ENCODE data around the gene SH3RF3. TPM values are rescaled to one million over a fixed set of nuclear protein-coding genes. Genes with fewer than 3 reads are reported as not detected.

Gene SH3RF3
- total RNA-seq, 1 experiment from 2014 or later, result 0.98 TPM

DNA sequence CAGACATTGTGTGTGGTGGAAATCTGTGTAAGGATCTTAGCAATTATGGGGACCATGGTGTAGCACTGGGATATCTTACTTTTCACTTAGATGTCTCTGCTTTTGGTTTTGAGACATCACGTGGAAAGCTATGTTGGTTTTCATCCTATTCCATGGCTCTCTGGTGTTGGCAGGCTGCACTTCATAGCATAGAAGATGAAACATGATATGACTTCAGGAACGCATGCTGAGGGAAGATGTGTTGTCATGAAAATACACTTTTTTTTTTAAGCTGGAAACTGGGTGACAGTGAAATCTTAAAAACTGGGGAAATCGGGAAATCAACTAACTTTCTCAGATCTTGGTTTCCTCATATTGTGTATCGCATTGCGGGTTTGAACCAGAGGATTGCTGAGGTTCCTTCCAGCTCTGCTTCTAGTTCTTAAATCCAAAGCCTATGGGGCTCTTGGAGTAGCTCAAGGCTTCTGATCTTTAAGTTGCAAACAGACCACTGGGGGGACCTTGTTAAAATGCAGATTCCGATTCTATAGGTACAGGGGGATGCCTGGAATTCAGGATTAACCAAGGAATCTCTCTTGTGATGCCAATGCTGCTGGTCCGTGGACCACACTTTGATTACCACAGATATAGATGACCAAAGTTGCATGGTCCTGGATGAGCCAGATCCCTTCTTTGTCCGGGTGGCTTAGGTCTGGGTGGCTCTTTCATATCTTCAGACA is 160.7 kb downstream of the SH3RF3 start:
- H3K4me1 Mint-ChIP-seq (ENCODE audit: low read depth, unreplicated experiment), result no peaks in the 10 kb centered on the region
- H3K9me3 ChIP-seq, result no peaks in the 10 kb centered on the region
- H3K4me3 Mint-ChIP-seq (ENCODE audit: unreplicated experiment), result no peak overlapping the region
- POLR2A ChIA-PET, result no interaction called here
- CTCF ChIA-PET, result interaction anchor here (0.6 kb wide), 1 partner anchor 124 kb away, joined by 4 read pairs; no protein-coding TSS in a partner anchor
- H3K4me1 ChIP-seq, result no peaks in the 10 kb centered on the region
- peaks cover 13% of the 10 kb centered on the region for H3K27me3 Mint-ChIP-seq (ENCODE audit: insufficient read depth, unreplicated experiment)
- no peaks in the 10 kb centered on the region for H3K36me3 ChIP-seq (ENCODE audit: control insufficient read depth, insufficient read depth, low read length)
- H3K4me3 ChIP-seq (ENCODE audit: low read depth, low read length), result no peak overlapping the region
- no peak for DNase-seq
- no TSS peak for BruUV-seq (replicated peaks)
- no peak overlapping the region for H3K27ac Mint-ChIP-seq (ENCODE audit: unreplicated experiment)
- H3K9me3 Mint-ChIP-seq (ENCODE audit: unreplicated experiment), result no peaks in the 10 kb centered on the region
- peaks cover 1% of the 10 kb centered on the region for H3K27me3 ChIP-seq (replicated peaks; ENCODE audit: control insufficient read depth, insufficient read depth, low read length)
- TF ChIP-seq, protein P1, sequence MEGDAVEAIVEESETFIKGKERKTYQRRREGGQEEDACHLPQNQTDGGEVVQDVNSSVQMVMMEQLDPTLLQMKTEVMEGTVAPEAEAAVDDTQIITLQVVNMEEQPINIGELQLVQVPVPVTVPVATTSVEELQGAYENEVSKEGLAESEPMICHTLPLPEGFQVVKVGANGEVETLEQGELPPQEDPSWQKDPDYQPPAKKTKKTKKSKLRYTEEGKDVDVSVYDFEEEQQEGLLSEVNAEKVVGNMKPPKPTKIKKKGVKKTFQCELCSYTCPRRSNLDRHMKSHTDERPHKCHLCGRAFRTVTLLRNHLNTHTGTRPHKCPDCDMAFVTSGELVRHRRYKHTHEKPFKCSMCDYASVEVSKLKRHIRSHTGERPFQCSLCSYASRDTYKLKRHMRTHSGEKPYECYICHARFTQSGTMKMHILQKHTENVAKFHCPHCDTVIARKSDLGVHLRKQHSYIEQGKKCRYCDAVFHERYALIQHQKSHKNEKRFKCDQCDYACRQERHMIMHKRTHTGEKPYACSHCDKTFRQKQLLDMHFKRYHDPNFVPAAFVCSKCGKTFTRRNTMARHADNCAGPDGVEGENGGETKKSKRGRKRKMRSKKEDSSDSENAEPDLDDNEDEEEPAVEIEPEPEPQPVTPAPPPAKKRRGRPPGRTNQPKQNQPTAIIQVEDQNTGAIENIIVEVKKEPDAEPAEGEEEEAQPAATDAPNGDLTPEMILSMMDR (IDR thresholded peaks at IDR 0.05; ENCODE audit: insufficient read depth in 1 of 2, low read depth in 1 of 2, low read length in 1 of 2, severe bottlenecking in 1 of 2, unreplicated experiment in 1 of 2), result no peak
- intact Hi-C loops (cut with micrococcal nuclease; ENCODE audit: unreplicated experiment), result no loop called here
- no peaks in the 10 kb centered on the region for H3K36me3 Mint-ChIP-seq (ENCODE audit: insufficient read depth, unreplicated experiment)

DNA sequence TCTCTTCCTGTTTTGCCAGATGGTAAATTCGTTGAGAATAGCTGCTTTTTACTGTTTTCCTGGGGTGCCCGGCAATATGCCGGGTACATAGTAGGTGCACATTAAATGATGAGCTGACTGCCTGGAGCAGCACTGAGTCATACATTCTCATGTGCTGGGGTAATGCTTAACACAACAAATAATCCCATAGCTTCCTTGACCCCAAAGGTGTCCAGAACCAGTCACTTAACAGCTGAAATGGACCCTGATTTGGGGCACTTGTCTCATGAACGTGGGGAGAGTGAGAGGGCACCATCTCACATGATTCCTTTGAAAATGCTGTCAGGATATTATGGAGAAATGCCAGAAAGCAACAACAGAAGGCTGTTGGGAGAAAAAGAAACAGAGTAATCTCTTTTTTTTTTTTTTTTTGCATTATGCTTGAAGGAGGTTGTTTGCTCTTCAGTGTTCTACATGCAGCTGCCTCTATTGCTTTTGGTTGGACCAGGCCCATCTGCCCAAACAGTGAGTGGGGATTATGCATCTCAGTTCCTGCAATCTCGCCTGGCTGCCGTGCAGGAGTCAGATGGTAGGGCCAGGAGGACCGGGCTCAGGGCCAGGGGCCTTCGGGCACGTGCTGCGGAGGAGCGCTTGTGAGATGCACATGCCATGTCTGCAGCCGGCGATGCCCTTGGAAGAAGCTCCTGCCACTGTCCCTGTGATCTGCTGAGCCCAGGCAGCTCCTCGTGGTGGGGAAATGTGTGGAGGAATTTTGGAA is 162.1 kb downstream of the SH3RF3 start:
- Histone ChIP-seq H3K4me3 (ENCODE audit: low read depth, low read length) (no peak overlapping the region), H3K27me3 (replicated peaks; ENCODE audit: control insufficient read depth, insufficient read depth, low read length) (peaks cover 1% of the 10 kb centered on the region), H3K4me1 (no peaks in the 10 kb centered on the region), H3K36me3 (ENCODE audit: control insufficient read depth, insufficient read depth, low read length) (no peaks in the 10 kb centered on the region), H3K9me3 (no peaks in the 10 kb centered on the region)
- TF ChIP-seq, protein P1 (IDR thresholded peaks at IDR 0.05; ENCODE audit: insufficient read depth in 1 of 2, low read depth in 1 of 2, low read length in 1 of 2, severe bottlenecking in 1 of 2, unreplicated experiment in 1 of 2), result no peak
- ChIA-PET POLR2A (no interaction called here), CTCF (no interaction called here)
- DNase-seq, result no peak
- H3K36me3 Mint-ChIP-seq (ENCODE audit: insufficient read depth, unreplicated experiment), result no peaks in the 10 kb centered on the region
- peaks cover 13% of the 10 kb centered on the region for H3K27me3 Mint-ChIP-seq (ENCODE audit: insufficient read depth, unreplicated experiment)
- no peak overlapping the region for H3K27ac Mint-ChIP-seq (ENCODE audit: unreplicated experiment)
- H3K9me3 Mint-ChIP-seq (ENCODE audit: unreplicated experiment), result no peaks in the 10 kb centered on the region
- BruUV-seq (replicated peaks), result no TSS peak
- H3K4me1 Mint-ChIP-seq (ENCODE audit: low read depth, unreplicated experiment), result no peaks in the 10 kb centered on the region
- no peak overlapping the region for H3K4me3 Mint-ChIP-seq (ENCODE audit: unreplicated experiment)
- intact Hi-C loops (cut with micrococcal nuclease; ENCODE audit: unreplicated experiment), result no loop called here

DNA sequence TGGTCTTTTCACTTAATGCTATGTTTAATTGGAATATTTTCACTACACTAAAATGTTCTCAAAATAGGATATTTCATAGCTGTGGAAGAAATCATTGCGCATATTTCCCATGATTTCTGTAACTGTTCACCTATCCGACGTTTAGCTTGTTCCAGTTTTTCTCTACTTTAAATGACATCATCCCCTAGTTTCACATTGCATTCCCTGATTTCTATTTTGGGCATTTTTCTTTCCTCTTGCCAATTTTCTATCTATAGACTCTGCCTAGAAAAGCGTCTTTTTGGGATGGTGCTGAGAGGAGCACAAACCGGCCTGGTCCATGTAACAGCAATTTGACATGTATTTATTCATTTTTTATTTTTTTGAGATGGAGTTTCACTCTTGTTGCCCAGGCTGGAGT is 163.4 kb downstream of the SH3RF3 start:
- no peak overlapping the region for H3K4me3 Mint-ChIP-seq (ENCODE audit: unreplicated experiment)
- TF ChIP-seq, protein P1 (IDR thresholded peaks at IDR 0.05; ENCODE audit: insufficient read depth in 1 of 2, low read depth in 1 of 2, low read length in 1 of 2, severe bottlenecking in 1 of 2, unreplicated experiment in 1 of 2), result no peak
- no peaks in the 10 kb centered on the region for H3K36me3 Mint-ChIP-seq (ENCODE audit: insufficient read depth, unreplicated experiment)
- H3K27me3 ChIP-seq (replicated peaks; ENCODE audit: control insufficient read depth, insufficient read depth, low read length), result peaks cover 1% of the 10 kb centered on the region
- H3K36me3 ChIP-seq (ENCODE audit: control insufficient read depth, insufficient read depth, low read length), result no peaks in the 10 kb centered on the region
- CTCF ChIA-PET, result no interaction called here
- H3K4me1 Mint-ChIP-seq (ENCODE audit: low read depth, unreplicated experiment), result no peaks in the 10 kb centered on the region
- POLR2A ChIA-PET, result no interaction called here
- BruUV-seq (replicated peaks), result no TSS peak
- no peak overlapping the region for H3K27ac Mint-ChIP-seq (ENCODE audit: unreplicated experiment)
- H3K27me3 Mint-ChIP-seq (ENCODE audit: insufficient read depth, unreplicated experiment), result peaks cover 13% of the 10 kb centered on the region
- no peaks in the 10 kb centered on the region for H3K4me1 ChIP-seq
- no peak for DNase-seq
- H3K4me3 ChIP-seq (ENCODE audit: low read depth, low read length), result no peak overlapping the region
- intact Hi-C loops (cut with micrococcal nuclease; ENCODE audit: unreplicated experiment), result no loop called here
- no peaks in the 10 kb centered on the region for H3K9me3 ChIP-seq
- H3K9me3 Mint-ChIP-seq (ENCODE audit: unreplicated experiment), result no peaks in the 10 kb centered on the region

All from Caco-2 (cell line).